Embryonic facial prominence (tissue), 1 donor: ENCODE data around the gene PSPC1.
"Not testable (repeated sequence)": the region's sequence is repeated elsewhere in the genome, so short reads cannot be mapped to it uniquely, and the experiment has no call there.

Experiments
- DNase-seq: peaks from one replicate; pipeline ENCODE4 v3.0.0-alpha.2; 2016; ENCODE audit errors: extremely low spot score

Gene PSPC1

DNA sequence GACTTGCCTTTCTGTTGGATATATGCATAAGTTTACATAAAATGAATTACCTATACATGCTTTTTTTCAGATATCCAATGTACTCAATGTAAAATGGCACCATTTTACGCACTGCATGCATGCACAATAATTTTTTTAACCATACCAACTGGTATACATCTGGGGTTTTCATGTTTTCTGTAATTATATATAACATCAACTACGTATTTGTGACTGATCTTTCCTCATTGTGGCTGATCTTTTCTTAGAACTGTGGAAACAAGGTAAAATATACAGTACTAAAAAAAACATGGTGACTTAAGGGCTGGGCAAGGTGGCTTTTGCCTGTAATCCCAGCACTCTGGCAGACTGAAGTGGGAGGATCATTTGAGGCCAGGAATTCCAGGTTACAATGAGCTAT is 18.5 kb downstream of the PSPC1 start:
- DNase-seq = no peak

DNA sequence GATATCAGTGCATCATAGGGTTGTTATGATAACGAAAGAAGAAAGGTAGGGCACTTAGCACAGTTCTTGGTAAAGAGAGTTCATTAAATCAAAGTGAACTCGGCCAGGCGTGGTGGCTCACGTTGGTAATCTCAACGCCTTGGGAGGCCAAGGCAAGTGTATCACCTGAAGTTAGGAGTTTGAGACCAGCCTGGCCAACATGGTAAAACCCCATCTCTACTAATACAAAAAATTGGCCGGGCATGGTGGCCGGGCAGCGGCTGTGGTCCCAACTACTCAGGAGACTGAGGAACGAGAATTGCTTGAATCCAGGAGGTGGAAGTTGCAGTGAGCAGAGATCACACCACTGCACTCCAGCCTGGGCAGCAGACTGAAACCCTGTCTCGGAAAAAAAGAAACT is 19.1 kb downstream of the PSPC1 start:
- DNase-seq = no peak

DNA sequence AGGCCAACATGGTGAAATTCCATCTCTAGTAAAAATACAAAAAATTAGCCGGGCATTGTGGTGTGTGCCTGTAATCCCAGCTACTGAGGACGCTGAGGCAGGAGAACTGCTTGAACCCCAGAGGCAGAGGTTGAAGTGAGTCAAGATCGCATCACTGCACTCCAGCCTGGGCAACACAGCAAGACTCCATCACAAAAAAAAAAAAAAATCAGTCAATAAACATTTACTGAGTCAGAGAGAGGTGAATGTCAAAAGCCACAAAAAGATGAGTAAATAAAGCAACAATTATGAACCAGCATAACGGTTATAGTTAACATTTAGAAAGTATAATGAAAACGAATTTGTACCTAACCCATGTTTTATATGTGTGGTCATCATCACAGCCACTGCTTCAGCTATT is 23.1 kb downstream of the PSPC1 start:
- no peak for DNase-seq

DNA sequence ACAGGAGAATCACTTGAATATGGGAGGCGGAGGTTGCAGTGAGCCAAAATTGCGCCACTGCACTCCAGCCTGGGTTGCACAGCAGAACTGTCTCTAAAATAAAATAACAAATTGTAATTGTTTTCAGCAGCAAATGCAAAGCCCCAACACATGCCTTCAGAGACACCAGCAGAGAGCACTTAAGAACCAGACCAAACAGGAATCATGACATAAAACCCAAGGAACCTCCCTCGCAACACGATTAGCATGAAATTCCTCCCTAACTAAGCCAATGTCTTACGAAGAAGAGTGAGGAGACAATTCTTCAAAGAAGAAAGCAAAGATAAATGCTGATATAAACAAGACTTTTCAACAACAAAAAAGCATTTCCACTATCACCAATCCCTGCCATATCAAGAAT is 40.1 kb downstream of the PSPC1 start:
- no peak for DNase-seq

DNA sequence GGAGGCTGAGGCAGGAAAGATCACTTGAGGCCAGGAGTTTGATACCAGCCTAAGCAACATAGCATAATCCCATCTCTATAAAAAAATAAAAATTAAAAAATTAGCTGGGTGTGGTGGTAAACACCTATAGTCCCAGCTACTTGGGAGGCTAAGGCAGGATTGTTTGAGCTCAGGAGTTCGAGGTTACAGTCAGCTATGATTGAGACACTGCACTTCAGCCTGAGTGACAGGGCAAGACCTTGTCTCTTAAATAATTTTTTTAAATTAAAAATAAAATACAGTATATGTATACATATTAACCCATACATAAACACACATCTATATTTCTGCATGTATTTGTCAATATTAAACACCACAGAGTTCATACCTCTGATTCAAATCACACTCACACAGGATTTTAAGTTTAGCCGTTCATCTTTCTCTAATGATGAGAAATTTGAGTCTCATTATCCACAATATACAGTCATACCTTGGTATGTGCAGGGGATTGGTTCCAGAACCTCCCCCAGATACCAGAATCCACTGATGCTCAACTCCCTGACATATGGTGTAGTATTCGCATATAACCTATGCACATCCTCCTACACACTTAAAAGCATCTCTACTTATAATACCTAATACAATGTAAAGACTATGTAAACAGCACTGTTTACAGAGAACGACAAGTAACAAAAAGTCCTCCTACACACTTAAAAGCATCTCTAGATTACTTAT is 44.7 kb downstream of the PSPC1 start:
- DNase-seq = no peak

DNA sequence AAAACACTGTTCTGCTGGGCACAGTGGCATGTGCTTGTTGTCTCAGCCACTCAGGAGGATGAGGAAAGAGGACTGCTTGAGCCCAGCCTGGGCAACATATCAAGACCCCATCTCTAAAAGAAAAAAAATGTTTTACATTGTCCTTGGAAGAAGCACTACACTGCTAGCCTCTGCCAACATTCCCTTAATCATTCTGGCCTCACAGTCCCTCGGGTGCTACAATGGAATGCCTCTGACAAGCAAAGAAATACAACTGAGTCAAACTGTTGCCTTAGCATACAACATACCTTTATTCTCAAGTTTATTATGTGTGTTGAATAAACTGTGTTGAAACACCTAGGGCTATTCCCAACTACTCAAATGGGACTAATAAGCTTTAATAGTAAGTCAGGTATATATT is 56.1 kb downstream of the PSPC1 start:
- no peak for DNase-seq

DNA sequence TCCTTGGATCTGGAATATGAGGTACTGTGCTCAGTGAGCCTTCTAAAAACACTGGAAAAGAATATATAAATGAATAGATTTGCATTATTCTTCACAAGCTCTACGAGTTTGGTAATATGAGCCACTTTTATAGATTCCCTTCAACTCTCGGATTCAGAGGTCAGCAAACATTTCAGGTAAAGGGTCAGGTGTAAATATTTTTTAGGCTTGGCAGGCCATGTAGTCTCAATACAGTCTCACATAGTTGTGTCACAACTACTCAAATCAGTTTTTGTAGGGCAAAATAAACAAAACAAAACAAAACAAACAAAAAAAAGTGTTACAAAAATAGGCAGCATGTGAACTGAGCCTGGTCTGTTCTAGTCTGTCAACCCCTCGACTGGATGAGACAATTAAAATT is 57.4 kb downstream of the PSPC1 start:
- DNase-seq = no peak

DNA sequence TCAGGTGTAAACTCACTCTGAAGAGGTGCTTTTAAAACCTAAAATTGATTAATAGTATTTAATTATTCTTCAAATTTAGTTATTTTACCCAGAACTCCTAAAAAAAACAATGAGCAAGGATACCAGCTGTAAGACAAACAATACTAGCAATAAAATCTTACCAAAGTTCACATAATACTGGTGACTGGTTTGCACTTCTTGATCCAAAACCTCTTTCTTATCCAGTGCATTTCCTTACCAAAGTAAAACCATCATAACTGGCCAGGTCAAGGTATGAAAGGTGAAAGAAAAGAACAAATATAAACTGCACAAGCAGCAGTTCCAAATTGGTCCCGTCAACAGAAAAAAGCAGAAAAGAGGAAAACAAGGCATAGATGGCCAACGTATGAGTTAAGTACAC is 62.7 kb downstream of the PSPC1 start:
- no peak for DNase-seq

DNA sequence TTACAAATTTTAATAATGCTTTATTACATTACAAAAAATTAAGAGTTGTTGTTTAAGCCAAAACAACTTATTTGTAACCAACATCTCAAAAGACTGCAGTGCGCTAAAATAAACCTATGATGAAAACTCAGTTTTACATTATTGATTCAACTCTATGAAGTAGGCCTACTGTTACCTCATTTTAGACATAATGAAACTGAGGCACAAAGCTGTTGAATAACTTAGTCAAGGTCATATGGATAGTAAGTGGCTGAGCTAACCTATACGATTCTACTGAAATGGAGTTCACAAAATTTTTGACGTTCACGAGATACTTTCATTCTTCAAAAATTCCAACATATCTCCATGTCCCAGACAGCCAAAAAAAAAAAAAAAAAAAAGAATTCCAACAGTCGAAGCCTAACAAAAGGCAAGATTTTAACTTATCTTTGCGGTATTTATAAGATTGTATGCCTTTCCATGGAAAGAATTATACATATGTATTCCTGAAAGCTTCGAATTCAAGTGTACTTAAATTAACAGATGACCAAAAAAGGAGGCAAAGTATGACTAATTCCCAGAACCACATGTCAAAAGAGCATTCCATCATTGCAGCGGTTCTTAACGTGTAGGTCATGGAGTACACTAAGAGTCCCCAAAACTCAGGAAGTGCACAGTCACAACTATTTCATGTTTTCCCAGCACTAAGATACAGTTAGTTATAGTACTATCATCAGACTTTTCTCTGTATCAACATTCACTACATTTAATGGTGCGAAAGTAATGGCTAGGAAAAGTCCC is 69.4 kb downstream of the PSPC1 start:
- no peak for DNase-seq

DNA sequence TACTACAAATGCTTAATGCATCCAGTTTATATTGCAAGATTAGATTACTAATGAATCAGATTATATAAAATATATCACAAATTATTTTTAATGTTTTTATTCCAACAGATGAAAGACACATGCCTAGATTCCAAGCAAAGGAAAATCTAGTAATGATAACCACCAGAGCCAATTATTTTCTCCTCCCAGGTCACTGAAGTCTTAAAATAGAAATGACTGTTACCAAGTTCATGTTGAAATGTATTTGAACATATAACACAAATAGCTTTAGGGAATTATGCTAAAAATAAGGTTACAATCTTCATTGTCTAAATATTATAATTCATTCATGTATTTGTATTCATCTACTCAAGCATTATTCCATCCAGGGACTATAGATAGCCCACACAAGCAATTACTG is 73.0 kb downstream of the PSPC1 start:
- DNase-seq = not testable (repeated sequence)

DNA sequence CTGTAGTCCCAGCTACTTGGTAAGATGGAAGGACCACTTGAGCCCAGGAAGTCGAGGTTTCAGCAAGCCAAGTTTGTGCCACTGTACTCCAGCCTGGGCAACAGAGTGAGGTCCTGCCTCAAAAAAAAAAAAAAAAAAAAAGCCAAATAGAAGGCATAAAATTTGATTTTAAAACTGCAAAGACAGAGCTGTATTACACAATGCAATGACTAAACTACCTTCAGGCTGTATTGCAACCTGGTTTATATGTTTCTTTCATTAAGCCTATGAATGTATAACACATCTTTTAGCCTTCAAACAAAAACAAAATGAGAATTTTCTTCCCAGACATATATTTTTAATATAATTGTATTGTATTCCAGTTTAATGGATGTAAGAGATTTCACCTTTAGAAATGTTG is 73.7 kb downstream of the PSPC1 start:
- DNase-seq = not testable (repeated sequence)

DNA sequence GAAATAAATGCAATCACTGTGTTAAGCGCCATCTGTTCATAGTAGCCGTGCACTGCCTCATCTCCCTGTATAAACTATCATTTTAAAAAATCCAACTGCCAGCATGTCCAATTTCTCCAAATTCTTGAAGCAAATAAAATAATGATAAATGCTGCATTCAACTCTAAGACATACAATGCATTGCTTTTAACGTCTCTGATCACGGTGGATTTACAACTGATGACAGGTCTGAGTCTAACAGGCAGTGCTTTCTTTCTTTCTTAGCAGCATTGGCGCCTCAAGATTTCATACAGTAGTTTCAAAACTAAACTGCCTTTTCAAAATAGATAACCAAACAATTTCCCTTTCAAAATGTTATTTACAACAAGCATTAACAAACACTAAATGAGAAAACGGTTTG is 78.5 kb downstream of the PSPC1 start:
- not testable (repeated sequence) for DNase-seq

DNA sequence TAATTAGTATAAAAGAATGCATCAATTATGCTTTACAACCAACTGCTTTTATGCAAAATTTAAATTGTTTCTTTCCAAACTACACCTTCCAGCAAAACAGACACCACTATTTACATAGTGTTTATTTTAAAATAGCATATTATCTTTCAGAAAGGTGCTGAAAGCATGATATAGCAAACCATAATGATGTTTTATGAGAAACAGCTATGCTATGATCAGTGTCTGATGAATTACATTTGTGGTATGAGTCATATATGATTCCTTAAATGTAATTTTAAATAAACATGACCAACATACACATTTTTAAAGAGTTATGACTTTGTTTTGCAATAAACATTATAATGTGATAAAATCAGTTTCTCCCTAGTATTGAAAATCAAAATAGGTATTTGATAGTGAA is 81.1 kb downstream of the PSPC1 start:
- not testable (repeated sequence) for DNase-seq

DNA sequence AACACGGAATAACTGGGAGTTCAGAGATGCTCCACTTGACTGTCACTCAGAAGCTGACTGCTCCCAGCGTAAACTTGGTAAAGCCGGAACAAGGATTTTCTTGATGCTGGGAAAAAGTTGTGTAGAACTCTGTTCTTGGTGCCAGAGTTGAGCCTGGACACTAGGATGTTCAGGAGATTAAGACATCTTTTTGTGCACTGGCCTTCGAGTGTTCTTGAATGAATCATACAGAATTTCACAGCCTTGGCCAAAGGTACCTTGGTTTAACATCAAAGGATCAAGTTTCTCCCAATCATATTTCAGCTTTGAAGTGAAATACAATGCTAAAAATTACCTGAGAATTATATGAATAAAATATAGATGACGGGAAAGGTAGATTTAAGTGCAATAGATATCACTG is 81.8 kb downstream of the PSPC1 start:
- not testable (repeated sequence) for DNase-seq

DNA sequence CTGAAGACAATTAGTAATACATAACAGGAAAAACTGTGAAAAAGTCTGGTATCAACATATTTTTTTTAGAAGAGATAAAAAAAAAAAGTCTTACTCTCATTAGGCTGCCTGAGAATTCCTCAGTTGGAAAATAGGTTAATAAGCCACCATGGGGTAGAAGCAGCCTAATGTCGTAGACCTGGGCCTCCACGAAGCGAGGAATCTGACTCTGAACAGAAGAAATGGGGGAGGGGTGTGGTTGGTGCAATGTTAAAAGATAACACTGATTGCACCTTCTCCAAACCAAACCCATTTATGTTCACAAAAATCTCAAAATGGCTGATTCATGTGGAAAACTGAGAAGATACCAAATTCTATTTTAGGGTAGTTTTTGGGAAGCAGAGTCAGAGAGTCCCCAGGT is 86.9 kb downstream of the PSPC1 start:
- DNase-seq = no peak

DNA sequence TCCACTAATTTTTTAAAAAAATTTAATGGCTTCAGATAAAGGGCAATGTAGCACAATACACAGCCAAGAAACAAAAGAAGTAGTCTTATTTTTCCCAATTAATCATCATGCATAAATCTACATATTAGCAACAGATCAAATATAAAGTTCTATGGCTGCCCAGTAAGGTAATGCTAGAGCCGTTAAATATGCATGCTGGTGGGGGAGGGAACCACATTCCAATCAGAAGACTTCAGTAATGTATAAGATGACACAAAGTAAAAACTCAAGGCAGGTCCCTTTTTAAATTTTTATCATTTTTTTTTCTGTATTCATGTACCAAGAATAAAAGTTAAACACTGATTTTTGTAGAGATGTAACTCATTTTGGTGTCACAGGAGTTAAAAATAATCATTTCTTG is 87.3 kb downstream of the PSPC1 start:
- no peak for DNase-seq

DNA sequence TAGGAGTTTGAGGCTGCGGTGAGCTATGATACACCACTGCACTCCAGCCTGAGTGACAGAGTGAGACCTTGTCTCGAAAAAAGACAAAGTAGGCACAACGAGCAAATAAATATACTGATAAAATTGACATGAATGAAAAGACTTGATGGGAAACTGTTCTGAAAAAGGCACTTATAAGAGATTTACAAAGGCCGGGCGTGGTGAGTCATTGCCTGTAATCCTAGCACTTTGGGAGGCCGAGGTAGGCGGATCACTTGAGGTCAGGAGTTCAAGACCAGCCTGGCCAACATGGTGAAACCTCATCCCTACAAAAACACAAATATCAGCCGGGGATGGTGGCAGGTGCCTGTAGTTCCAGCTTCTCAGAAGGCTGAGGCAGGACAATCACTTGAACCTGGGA is 91.3 kb downstream of the PSPC1 start:
- not testable (repeated sequence) for DNase-seq

DNA sequence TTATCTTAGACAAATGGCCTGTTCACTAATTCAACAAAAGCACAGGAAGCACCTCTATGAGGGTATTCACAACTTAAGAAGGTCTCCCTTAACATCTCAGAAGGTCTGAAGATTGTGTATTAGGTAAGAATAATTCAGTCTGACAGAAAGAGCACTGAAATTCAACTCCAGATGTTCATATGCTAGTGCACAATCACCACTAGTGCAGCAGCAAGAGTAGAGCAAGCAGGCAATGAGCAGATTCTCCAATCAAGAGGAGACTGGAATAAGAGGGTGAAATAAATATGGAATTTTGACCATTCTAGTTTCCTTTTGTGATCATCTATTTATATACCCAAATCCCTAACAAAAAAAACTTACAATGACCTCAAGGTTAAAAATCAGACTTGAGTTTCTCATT is 97.3 kb downstream of the PSPC1 start:
- no peak for DNase-seq

DNA sequence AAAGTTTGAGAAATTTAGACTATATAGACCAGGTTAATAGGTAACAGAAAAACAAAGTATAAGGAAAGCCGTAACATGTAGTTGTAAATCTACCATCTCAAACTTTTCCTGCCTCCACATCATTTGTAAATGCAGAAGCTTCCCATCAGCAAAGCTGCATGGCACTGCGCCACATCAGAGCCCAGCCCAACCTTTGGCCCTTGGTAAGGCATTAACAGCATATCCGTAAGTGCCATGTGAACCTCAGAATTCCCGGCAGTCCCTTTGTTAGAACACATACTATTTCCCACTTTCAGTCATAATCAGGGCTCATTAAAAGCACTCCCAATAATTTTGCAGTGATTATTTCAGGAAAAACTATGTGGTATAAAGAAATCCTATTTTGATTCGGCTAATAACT is 97.7 kb downstream of the PSPC1 start:
- no peak for DNase-seq

DNA sequence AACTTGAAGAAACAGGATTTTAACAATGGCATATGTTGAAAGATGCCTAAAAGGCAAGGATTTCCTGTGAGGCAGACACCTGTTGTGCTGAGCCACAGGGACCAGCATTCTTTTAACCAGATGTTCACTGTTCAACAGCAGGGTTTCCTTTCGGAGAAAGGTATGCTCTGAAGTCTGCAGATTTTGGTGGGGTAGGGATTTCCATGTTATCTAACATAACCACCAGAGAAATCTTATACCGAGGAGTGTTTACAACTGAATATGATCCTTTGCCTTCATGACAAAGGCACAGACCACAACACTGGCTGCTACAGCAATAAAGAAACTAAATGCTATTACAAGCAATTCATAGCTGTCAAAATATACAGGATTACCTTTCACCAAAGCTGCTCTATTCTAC is 101.2 kb downstream of the PSPC1 start:
- no peak for DNase-seq

DNA sequence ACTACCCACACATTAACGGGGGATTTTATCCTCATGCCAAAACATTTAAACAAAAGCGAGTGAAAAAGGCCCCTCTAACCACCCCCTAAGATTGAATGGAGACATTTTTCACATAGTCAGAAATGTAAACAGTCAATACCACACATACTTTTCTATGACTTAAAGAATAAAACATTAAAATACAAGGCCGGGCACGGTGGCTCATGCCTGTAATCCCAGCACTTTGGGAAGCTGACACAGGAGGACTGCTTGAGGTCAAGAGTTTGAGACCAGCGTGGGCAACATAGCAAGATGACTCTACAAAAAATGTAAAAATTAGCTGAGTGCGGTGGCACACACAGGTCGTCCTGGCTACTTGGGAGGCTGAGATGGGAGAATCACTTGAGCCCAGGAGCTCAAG is 102.0 kb downstream of the PSPC1 start:
- no peak for DNase-seq

DNA sequence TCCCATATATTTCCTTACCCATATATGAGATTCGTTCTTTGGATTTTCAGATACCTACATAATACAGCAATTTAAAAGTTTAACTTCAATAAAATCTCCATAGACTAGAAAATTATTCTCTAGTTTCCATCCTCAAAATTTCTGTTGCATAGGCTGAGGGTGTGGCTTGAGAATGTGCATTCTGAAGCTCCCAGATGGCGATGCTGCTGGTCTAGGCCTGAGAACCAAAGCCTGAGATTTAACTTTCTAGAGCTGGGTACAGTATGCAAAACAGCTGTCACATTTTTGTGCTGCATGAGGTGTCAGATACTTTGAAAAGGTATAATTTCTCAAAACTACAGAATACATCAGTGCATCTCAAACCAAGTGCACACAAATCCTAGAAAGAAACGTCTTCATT is 106.6 kb downstream of the PSPC1 start:
- no peak for DNase-seq

DNA sequence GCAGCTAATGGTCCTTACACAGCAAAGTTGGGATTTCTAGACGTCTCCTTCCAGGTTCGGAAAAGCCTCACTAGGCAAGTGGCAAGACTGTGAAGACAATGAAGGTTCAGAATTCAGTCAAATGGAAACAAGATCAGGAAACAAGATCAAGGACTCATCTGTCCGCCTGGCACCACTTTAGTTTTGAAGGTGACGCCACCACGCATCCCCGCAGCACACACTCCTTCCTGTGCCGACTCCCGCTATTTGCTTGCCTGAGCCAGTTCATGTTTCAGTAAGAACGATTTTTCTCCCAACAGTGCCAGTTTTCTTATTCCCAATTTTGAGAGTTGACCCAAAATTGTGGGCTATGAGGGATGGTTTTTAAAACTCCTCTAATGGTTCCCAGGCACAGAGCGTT is 107.8 kb downstream of the PSPC1 start:
- no peak for DNase-seq
